Sigmoid colon (tissue), 4 donors: Measurements from ENCODE around the gene LRCH1.

Experiments used
- EP300 ChIP-seq, 4 donors: sonication (generic); formaldehyde crosslinking; IDR thresholded peaks; one replicate each; pipeline ENCODE4 v1.6.1; 2017; ENCODE audit warnings: antibody characterized with exemption in 4 of 4
- POLR2A ChIP-seq, 2 donors: fragments of 450-650 bp; IDR thresholded peaks; one replicate each; pipeline ENCODE4 v1.6.1; 2016; ENCODE audit warnings: antibody characterized with exemption in 2 of 2, mild to moderate bottlenecking in 2 of 2, moderate library complexity in 2 of 2
- POLR2AphosphoS5 ChIP-seq, 4 donors: sonication (generic); formaldehyde crosslinking; IDR thresholded peaks; one replicate each; pipeline ENCODE4 v1.6.1; 2017; ENCODE audit warnings: antibody characterized with exemption in 4 of 4
- TF ChIP-seq, protein P1 (sequence below), 4 experiments: fragments of 450-650 bp in 3 of 4; fragments of 200-600 bp in 1 of 4; IDR thresholded peaks; one replicate each; pipeline ENCODE4 v1.5.1; 2016 to 2019; ENCODE audit warnings: antibody characterized with exemption in 4 of 4, mild to moderate bottlenecking in 3 of 4, moderate library complexity in 2 of 4

DNA sequence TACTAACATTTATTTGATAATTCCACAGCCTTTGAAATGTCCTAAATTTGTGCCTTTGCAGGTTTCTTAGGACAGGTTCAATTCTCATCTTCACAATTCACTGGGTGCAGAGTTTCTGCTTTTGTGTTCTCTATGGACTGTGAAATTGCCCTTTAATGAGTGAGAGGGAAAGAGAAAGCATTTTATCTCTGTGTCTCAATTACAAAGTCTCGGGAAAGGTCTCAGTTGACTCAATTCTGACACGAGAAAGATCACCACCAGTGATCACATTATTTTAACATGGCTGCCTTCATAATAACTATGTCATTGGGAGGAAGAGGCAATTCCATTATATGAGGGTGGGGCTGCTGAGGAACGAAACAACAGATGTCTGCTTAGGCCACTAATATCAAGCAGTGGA is 26.2 kb upstream of the LRCH1 start:
- TF ChIP-seq POLR2A (IDR thresholded peaks at IDR 0.05) (no peak), POLR2AphosphoS5 (IDR thresholded peaks at IDR 0.05) (no peak), EP300 (IDR thresholded peaks at IDR 0.05) (no peak)
- TF ChIP-seq, protein P1, sequence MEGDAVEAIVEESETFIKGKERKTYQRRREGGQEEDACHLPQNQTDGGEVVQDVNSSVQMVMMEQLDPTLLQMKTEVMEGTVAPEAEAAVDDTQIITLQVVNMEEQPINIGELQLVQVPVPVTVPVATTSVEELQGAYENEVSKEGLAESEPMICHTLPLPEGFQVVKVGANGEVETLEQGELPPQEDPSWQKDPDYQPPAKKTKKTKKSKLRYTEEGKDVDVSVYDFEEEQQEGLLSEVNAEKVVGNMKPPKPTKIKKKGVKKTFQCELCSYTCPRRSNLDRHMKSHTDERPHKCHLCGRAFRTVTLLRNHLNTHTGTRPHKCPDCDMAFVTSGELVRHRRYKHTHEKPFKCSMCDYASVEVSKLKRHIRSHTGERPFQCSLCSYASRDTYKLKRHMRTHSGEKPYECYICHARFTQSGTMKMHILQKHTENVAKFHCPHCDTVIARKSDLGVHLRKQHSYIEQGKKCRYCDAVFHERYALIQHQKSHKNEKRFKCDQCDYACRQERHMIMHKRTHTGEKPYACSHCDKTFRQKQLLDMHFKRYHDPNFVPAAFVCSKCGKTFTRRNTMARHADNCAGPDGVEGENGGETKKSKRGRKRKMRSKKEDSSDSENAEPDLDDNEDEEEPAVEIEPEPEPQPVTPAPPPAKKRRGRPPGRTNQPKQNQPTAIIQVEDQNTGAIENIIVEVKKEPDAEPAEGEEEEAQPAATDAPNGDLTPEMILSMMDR (IDR thresholded peaks at IDR 0.05): no peak
